ENCODE measurements around the gene C6orf52. TPM values are rescaled to one million over a fixed set of nuclear protein-coding genes. Genes with fewer than 3 reads are reported as not detected.

The C6orf52 gene
- total and polyA plus RNA-seq, 9 of the 15 experiments (the other 6 are each of a cell fraction or from before 2014, with no cell fraction given): 6.7 to 37.0 (median 11.1) TPM

- TF ChIP-seq PTTG1 (tag; IDR thresholded peaks at IDR 0.05; ENCODE audit: low read depth) (no peak), ZNF778 (CRISPR knock-in tag; IDR thresholded peaks at IDR 0.05) (no peak), ETS2 (tag; IDR thresholded peaks at IDR 0.05; ENCODE audit: borderline replicate concordance, poor library complexity, severe bottlenecking) (no peak), KAT7 (CRISPR knock-in tag; IDR thresholded peaks at IDR 0.05; ENCODE audit: borderline replicate concordance) (peak; percentile 56; the same call in 1 of the 2 replicates), KDM5B (IDR thresholded peaks at IDR 0.05; ENCODE audit: insufficient replicate concordance, low read depth, low read length) (peak; percentile 96), HSF4 (CRISPR knock-in tag; IDR thresholded peaks at IDR 0.05; ENCODE audit: borderline replicate concordance) (no peak), ZBTB26 (CRISPR knock-in tag; IDR thresholded peaks at IDR 0.05) (peak; percentile 78; the same call in 1 of the 2 replicates), ZSCAN29 (IDR thresholded peaks at IDR 0.05) (no peak), XRCC3 (IDR thresholded peaks at IDR 0.05) (no peak), ZNF347 (CRISPR knock-in tag; IDR thresholded peaks at IDR 0.05; ENCODE audit: low read depth) (no peak), BCL6 (CRISPR knock-in tag; IDR thresholded peaks at IDR 0.05) (no peak), ZNF444 (CRISPR knock-in tag; IDR thresholded peaks at IDR 0.05) (no peak), ZNF197 (CRISPR knock-in tag; IDR thresholded peaks at IDR 0.05; ENCODE audit: low read depth) (peak; percentile 79), MAZ (CRISPR knock-in tag; conservative IDR thresholded peaks at IDR 0.05 in 1 of 2, IDR thresholded peaks at IDR 0.05 in 1 of 2) (peak; percentile 51 to 60; a peak in 3 of 4 replicates)
- TF ChIP-seq, protein P1, sequence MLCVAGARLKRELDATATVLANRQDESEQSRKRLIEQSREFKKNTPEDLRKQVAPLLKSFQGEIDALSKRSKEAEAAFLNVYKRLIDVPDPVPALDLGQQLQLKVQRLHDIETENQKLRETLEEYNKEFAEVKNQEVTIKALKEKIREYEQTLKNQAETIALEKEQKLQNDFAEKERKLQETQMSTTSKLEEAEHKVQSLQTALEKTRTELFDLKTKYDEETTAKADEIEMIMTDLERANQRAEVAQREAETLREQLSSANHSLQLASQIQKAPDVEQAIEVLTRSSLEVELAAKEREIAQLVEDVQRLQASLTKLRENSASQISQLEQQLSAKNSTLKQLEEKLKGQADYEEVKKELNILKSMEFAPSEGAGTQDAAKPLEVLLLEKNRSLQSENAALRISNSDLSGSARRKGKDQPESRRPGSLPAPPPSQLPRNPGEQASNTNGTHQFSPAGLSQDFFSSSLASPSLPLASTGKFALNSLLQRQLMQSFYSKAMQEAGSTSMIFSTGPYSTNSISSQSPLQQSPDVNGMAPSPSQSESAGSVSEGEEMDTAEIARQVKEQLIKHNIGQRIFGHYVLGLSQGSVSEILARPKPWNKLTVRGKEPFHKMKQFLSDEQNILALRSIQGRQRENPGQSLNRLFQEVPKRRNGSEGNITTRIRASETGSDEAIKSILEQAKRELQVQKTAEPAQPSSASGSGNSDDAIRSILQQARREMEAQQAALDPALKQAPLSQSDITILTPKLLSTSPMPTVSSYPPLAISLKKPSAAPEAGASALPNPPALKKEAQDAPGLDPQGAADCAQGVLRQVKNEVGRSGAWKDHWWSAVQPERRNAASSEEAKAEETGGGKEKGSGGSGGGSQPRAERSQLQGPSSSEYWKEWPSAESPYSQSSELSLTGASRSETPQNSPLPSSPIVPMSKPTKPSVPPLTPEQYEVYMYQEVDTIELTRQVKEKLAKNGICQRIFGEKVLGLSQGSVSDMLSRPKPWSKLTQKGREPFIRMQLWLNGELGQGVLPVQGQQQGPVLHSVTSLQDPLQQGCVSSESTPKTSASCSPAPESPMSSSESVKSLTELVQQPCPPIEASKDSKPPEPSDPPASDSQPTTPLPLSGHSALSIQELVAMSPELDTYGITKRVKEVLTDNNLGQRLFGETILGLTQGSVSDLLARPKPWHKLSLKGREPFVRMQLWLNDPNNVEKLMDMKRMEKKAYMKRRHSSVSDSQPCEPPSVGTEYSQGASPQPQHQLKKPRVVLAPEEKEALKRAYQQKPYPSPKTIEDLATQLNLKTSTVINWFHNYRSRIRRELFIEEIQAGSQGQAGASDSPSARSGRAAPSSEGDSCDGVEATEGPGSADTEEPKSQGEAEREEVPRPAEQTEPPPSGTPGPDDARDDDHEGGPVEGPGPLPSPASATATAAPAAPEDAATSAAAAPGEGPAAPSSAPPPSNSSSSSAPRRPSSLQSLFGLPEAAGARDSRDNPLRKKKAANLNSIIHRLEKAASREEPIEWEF (CRISPR knock-in tag; IDR thresholded peaks at IDR 0.05): no peak
- TF ChIP-seq, protein P2, sequence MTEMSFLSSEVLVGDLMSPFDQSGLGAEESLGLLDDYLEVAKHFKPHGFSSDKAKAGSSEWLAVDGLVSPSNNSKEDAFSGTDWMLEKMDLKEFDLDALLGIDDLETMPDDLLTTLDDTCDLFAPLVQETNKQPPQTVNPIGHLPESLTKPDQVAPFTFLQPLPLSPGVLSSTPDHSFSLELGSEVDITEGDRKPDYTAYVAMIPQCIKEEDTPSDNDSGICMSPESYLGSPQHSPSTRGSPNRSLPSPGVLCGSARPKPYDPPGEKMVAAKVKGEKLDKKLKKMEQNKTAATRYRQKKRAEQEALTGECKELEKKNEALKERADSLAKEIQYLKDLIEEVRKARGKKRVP (CRISPR knock-in tag; IDR thresholded peaks at IDR 0.05): no peak
- TF ChIP-seq, protein P3, sequence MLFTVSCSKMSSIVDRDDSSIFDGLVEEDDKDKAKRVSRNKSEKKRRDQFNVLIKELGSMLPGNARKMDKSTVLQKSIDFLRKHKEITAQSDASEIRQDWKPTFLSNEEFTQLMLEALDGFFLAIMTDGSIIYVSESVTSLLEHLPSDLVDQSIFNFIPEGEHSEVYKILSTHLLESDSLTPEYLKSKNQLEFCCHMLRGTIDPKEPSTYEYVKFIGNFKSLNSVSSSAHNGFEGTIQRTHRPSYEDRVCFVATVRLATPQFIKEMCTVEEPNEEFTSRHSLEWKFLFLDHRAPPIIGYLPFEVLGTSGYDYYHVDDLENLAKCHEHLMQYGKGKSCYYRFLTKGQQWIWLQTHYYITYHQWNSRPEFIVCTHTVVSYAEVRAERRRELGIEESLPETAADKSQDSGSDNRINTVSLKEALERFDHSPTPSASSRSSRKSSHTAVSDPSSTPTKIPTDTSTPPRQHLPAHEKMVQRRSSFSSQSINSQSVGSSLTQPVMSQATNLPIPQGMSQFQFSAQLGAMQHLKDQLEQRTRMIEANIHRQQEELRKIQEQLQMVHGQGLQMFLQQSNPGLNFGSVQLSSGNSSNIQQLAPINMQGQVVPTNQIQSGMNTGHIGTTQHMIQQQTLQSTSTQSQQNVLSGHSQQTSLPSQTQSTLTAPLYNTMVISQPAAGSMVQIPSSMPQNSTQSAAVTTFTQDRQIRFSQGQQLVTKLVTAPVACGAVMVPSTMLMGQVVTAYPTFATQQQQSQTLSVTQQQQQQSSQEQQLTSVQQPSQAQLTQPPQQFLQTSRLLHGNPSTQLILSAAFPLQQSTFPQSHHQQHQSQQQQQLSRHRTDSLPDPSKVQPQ (CRISPR knock-in tag; IDR thresholded peaks at IDR 0.05; ENCODE audit: borderline replicate concordance): no peak
These were observed at the start of gene C6orf52, which contains the start of gene PAK1IP1 (continued) for GRCh38 chr6:10694302-10695085.
